Mononuclear cell (primary cell): ENCODE measurements around the gene FAM107A. TPM values are rescaled to one million over a fixed set of nuclear protein-coding genes. Genes with fewer than 3 reads are reported as not detected.

Experiments
- H3K27me3 ChIP-seq: 2 replicates; pipeline ENCODE4 v1.6.0; 2011; ENCODE audit warnings: low read length, control low read depth; ENCODE audit not compliant: insufficient read depth
- H3K4me1 ChIP-seq: 2 replicates; pipeline ENCODE4 v1.5.1; 2011; ENCODE audit warnings: mild to moderate bottlenecking, low read length, control low read depth; ENCODE audit not compliant: insufficient read depth
- H3K4me3 ChIP-seq: 2 replicates; pipeline ENCODE4 v1.5.1; 2011; ENCODE audit warnings: mild to moderate bottlenecking, low read length, moderate library complexity
- H3K9me3 ChIP-seq: 2 replicates; pipeline ENCODE4 v1.5.1; 2011; ENCODE audit warnings: low read depth, mild to moderate bottlenecking, control low read depth, low read length
- total RNA-seq: library from RNA; depleted of rRNA; stranded (reverse); fragments of >200 nt; gene quantifications from one replicate; pipeline ENCODE4 v1.2.3, GENCODE V29; 2012

FAM107A gene
- not detected for total RNA-seq

- no peaks in the 10 kb centered on the region for H3K27me3 ChIP-seq
- no peak within 1 kb of the TSS for H3K4me3 ChIP-seq
- no peaks in the 10 kb centered on the region for H3K4me1 ChIP-seq
- no peaks in the 10 kb centered on the region for H3K9me3 ChIP-seq
Measured at GRCh38 chr3:58577269-58577821, at the start of gene FAM107A. Gene FAM107A, minus strand, starts transcription at chr3:58577391. Its CDS starts 7,531 bp downstream, at chr3:58569860.

GRCh38 chr3:58625196-58625824, 48.1 kb upstream of the FAM107A start:
- no peak overlapping the region for H3K4me3 ChIP-seq
- H3K4me1 ChIP-seq: no peaks in the 10 kb centered on the region
- H3K9me3 ChIP-seq: no peaks in the 10 kb centered on the region
- H3K27me3 ChIP-seq: no peaks in the 10 kb centered on the region

- no peaks in the 10 kb centered on the region for H3K4me1 ChIP-seq
Measured at GRCh38 chr3:58624550-58624949, 47.4 kb upstream of the FAM107A start.

GRCh38 chr3:58623961-58624360, 46.8 kb upstream of the FAM107A start:
- Histone ChIP-seq H3K4me1 (no peaks in the 10 kb centered on the region), H3K4me3 (no peak overlapping the region), H3K9me3 (no peaks in the 10 kb centered on the region), H3K27me3 (no peaks in the 10 kb centered on the region)

More at GRCh38 chr3:58624550-58624949, 47.4 kb upstream of the FAM107A start:
- no peak overlapping the region for H3K4me3 ChIP-seq
- no peaks in the 10 kb centered on the region for H3K27me3 ChIP-seq
- no peaks in the 10 kb centered on the region for H3K9me3 ChIP-seq

- H3K4me1 ChIP-seq: no peaks in the 10 kb centered on the region
- H3K27me3 ChIP-seq: no peaks in the 10 kb centered on the region
- no peak overlapping the region for H3K4me3 ChIP-seq
- H3K9me3 ChIP-seq: no peaks in the 10 kb centered on the region
Measured at GRCh38 chr3:58623478-58623877, 46.3 kb upstream of the FAM107A start.

GRCh38 chr3:58622892-58623291, 45.7 kb upstream of the FAM107A start:
- Histone ChIP-seq H3K9me3 (no peaks in the 10 kb centered on the region), H3K4me1 (no peaks in the 10 kb centered on the region), H3K27me3 (no peaks in the 10 kb centered on the region), H3K4me3 (no peak overlapping the region)

- Histone ChIP-seq H3K4me1 (no peaks in the 10 kb centered on the region), H3K9me3 (no peaks in the 10 kb centered on the region), H3K4me3 (no peak overlapping the region), H3K27me3 (no peaks in the 10 kb centered on the region)
Measured at GRCh38 chr3:58622436-58622835, 45.2 kb upstream of the FAM107A start.

- no peaks in the 10 kb centered on the region for H3K9me3 ChIP-seq
Measured at GRCh38 chr3:58621086-58621830, 44.1 kb upstream of the FAM107A start.

DNA sequence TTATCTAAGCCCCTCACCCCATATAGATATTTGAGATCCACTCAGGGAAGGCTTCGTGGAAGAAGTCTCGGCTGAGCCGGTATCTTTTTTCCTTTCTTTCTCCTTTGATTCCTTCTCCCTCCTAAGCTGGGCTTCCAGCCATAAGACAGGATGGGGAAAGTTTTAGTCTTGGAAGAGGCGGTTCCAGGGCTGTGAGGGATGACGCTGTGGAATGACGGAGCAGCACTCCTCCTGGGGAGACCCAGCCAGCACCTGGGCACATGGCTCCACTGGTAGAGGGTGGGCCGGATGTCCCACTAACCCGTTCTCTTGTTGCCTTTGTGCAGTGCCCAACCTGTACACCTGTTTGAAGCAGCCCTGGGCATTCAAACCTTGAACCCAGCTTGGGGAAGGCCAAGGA, 43.2 kb upstream of the FAM107A start:
- no peaks in the 10 kb centered on the region for H3K9me3 ChIP-seq
- H3K4me3 ChIP-seq: no peak overlapping the region
- no peaks in the 10 kb centered on the region for H3K4me1 ChIP-seq
- no peaks in the 10 kb centered on the region for H3K27me3 ChIP-seq

More at GRCh38 chr3:58621086-58621830, 44.1 kb upstream of the FAM107A start:
- no peaks in the 10 kb centered on the region for H3K27me3 ChIP-seq
- no peaks in the 10 kb centered on the region for H3K4me1 ChIP-seq
- H3K4me3 ChIP-seq: no peak overlapping the region

DNA sequence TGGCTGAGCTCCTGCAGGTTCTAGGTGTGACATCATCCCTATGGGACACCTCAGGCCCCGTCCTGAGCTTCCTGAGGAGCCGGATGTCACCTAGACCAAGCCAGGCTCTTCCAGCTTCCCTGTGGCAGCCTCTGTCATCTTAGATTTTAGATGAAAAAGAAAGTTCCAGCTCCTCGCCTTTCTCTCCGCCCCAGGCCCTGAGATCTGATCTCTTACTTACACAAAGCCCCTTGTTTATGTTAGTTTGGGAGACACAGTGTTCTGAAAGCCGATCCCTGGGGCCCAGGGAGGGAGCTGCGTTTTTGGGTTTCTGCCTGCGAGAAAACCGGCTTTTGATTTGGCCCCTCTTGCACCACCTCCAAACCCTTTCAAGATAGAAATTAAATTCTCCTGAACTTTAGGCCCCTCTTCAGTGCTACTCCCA, 40.2 kb upstream of the FAM107A start:
- Histone ChIP-seq H3K9me3 (no peaks in the 10 kb centered on the region), H3K4me1 (no peaks in the 10 kb centered on the region), H3K27me3 (no peaks in the 10 kb centered on the region), H3K4me3 (no peak overlapping the region)

DNA sequence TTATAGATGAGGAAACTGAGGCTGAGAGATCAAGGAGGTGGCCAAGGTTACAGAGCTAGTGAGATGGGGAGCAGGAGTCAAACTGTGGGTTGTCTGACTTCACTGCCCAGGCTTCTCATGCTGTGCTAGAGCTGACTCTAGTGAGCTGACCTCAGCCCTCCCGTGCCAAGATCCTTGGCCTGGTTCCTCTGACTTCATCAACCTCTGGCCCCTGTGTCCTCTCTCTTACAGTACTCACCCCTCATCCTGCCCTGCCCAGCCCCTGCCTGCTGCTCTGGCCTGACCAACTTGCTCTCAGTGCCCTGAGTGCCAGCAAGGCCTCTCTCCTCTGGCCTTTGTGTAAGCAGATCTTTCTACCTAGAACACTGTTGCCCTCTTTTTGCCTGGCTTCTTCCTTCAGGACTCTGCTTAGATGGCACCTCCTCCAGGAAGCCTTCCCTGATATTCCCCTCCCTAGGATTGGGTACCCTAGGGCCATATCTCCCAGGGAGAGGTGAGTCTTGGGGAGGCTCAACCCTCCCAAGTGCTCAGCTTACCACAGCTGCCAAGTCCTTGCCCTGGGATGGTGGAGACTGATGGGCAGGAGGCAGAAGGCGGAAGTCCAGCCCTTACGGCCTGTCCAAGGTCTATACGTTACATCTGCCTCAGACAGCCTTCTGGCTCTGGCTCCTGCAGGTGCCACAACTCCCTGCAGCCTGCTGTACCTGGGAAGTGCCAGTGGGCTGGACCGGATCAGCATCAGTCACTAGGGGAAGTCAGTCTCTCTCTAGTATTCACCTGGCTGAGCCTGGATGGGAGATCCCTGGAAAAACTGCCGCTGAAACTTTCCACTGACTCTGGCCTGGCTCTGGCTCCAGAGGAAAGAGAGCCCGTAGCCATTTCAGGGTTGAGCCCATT, 36.3 kb upstream of the FAM107A start:
- Histone ChIP-seq H3K4me1 (no peaks in the 10 kb centered on the region), H3K9me3 (no peaks in the 10 kb centered on the region)

DNA sequence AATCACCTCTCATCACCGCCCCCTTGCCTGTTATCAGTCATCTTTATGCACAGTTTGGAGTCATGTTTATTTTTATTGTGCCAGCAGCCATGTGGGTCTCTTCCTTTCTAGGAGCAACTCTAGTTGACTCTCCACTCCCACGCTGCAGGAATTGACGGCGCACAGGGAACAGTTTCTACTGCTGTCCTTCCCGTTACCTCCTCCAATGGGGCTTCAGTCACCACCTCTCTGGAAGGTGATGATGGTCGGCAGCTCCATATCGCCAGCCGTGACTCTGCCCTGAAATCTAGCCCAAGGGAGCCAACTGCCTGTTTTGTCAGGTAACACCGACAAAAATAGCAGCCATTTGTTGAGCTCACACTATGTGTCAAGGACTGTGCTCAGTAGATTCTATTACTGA, 35.6 kb upstream of the FAM107A start:
- Histone ChIP-seq H3K4me1 (no peaks in the 10 kb centered on the region), H3K9me3 (no peaks in the 10 kb centered on the region), H3K4me3 (no peak overlapping the region), H3K27me3 (no peaks in the 10 kb centered on the region)

More for the DNA sequence above, 36.3 kb upstream of the FAM107A start:
- Histone ChIP-seq H3K27me3 (no peaks in the 10 kb centered on the region), H3K4me3 (no peak overlapping the region)

- H3K9me3 ChIP-seq: no peaks in the 10 kb centered on the region
- H3K4me3 ChIP-seq: no peak overlapping the region
- H3K27me3 ChIP-seq: no peaks in the 10 kb centered on the region
- H3K4me1 ChIP-seq: no peaks in the 10 kb centered on the region
Measured at GRCh38 chr3:58609990-58610389, 32.8 kb upstream of the FAM107A start.

- Histone ChIP-seq H3K4me3 (no peak overlapping the region), H3K27me3 (no peaks in the 10 kb centered on the region), H3K4me1 (no peaks in the 10 kb centered on the region), H3K9me3 (no peaks in the 10 kb centered on the region)
Measured at GRCh38 chr3:58608648-58609047, 31.5 kb upstream of the FAM107A start.

- Histone ChIP-seq H3K4me3 (no peak overlapping the region), H3K9me3 (no peaks in the 10 kb centered on the region), H3K4me1 (no peaks in the 10 kb centered on the region)
Measured at GRCh38 chr3:58607816-58608215, 30.6 kb upstream of the FAM107A start.

More at GRCh38 chr3:58607816-58608215, 30.6 kb upstream of the FAM107A start:
- H3K27me3 ChIP-seq: no peaks in the 10 kb centered on the region
